ENCODE results near the gene PEMT. TPM values are rescaled to one million over a fixed set of nuclear protein-coding genes. Genes with fewer than 3 reads are reported as not detected.

Gene PEMT
- total RNA-seq, 2 experiments from 2014 or later = 51.7 to 53.2 TPM

DNA sequence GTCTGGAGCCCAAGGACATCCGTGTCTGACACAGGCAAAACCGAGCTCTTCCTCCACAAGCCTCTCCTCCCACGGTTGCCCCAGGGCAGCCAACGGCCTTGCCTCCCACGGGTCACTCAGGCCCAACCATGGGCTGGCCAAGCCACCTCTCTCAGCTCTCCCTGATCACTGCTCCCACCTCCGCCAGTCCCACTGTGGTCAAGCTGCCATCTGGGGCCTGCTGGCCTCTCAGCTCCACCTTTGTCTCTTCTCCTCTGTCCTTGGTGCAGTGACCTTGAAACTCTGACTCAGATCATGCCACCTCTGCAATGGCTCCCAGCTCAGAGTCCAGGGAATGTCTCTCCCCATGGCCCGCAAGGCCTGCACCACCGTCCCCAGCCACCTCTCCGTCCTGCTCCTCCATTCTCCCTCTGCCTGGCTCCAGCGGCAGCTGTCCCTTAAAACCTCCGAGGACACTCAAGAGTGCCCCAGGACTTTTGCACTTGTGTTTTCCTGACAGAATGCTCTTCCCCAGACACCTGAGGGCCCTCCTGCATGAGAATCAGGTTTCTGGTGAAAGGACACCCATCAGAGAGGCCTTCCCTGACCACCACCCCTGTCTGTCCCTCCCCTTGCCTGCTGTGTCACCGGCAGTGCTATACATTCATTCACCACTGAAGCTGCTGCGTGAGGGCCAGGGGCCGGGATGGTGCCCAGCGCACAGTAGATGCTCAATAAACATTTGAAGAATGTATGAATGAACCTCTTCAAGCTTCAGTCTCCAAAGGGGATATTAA, 19.3 kb downstream of the PEMT start:
- no peaks in the 10 kb centered on the region for H3K4me1 Mint-ChIP-seq (ENCODE audit: low read depth)
- H3K27me3 Mint-ChIP-seq = no peaks in the 10 kb centered on the region
- TF ChIP-seq, protein P1, sequence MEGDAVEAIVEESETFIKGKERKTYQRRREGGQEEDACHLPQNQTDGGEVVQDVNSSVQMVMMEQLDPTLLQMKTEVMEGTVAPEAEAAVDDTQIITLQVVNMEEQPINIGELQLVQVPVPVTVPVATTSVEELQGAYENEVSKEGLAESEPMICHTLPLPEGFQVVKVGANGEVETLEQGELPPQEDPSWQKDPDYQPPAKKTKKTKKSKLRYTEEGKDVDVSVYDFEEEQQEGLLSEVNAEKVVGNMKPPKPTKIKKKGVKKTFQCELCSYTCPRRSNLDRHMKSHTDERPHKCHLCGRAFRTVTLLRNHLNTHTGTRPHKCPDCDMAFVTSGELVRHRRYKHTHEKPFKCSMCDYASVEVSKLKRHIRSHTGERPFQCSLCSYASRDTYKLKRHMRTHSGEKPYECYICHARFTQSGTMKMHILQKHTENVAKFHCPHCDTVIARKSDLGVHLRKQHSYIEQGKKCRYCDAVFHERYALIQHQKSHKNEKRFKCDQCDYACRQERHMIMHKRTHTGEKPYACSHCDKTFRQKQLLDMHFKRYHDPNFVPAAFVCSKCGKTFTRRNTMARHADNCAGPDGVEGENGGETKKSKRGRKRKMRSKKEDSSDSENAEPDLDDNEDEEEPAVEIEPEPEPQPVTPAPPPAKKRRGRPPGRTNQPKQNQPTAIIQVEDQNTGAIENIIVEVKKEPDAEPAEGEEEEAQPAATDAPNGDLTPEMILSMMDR (IDR thresholded peaks at IDR 0.05) = no peak
- H3K4me3 Mint-ChIP-seq = no peak overlapping the region
- CTCF ChIA-PET = interaction anchor here (1.5 kb wide), 1 partner anchor 75 kb away, joined by 3 read pairs; no protein-coding TSS in a partner anchor
- H3K36me3 Mint-ChIP-seq (ENCODE audit: low read depth) = peaks cover 2% of the 10 kb centered on the region
- ATAC-seq (no peak), DNase-seq (no peak)
- intact Hi-C loops (cut with micrococcal nuclease) = no loop called here
- POLR2A ChIA-PET = no interaction called here
- H3K27ac Mint-ChIP-seq = no peak overlapping the region
- H3K9me3 Mint-ChIP-seq = no peaks in the 10 kb centered on the region

DNA sequence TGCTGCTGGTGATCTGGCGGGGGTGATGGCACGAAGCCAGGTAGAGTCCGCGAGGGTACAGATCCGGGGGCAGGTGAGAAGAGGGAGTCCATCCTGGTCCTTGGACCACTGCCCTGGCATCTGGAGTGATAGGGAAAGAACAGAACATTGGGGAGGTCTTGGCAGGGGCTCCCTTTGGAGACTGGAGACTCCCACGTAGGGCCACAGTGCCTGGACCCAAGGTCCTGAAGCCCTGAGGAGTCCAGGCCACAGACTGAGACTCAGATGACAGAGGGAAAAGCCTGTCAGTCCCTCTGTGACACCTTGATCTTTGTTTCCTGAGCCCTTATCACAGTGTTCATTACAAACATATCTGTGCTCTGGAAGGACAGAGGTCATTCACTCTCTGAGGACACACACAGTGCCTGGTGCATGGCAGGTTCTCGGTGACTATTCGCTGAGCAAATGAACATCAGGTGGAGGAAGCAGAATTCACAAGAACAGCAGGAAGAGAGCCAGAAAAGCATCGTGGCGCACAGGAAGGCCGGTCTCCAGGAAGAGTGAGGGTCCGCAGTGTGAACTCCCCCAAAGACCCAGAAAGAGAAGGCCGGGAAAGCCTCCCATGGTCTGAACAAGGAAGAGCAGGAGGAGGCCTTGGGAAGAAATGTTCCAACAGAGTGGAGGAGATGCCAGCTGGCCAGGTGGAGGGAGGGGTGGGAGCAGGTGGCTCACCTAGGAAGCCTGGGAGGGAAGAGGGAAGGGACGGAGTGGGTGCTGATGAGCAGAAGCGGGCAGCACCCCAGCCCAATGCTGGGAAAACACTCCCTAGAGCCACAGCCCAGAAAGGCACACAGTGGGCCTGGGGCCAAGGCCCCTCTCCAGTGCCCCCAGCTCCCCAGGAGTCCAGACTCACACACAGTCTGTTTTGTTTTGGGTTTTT, 20.5 kb downstream of the PEMT start:
- H3K36me3 Mint-ChIP-seq (ENCODE audit: low read depth) = peaks cover 2% of the 10 kb centered on the region
- H3K27ac Mint-ChIP-seq = no peak overlapping the region
- no peaks in the 10 kb centered on the region for H3K27me3 Mint-ChIP-seq
- DNase-seq (no peak), ATAC-seq (no peak)
- intact Hi-C loops (cut with micrococcal nuclease) = no loop called here
- H3K4me3 Mint-ChIP-seq = no peak overlapping the region
- ChIA-PET CTCF (interaction anchor here (1.5 kb wide), 1 partner anchor 74 kb away, joined by 3 read pairs; no protein-coding TSS in a partner anchor), POLR2A (no interaction called here)
- TF ChIP-seq, protein P1 (IDR thresholded peaks at IDR 0.05) = no peak
- no peaks in the 10 kb centered on the region for H3K4me1 Mint-ChIP-seq (ENCODE audit: low read depth)
- no peaks in the 10 kb centered on the region for H3K9me3 Mint-ChIP-seq

DNA sequence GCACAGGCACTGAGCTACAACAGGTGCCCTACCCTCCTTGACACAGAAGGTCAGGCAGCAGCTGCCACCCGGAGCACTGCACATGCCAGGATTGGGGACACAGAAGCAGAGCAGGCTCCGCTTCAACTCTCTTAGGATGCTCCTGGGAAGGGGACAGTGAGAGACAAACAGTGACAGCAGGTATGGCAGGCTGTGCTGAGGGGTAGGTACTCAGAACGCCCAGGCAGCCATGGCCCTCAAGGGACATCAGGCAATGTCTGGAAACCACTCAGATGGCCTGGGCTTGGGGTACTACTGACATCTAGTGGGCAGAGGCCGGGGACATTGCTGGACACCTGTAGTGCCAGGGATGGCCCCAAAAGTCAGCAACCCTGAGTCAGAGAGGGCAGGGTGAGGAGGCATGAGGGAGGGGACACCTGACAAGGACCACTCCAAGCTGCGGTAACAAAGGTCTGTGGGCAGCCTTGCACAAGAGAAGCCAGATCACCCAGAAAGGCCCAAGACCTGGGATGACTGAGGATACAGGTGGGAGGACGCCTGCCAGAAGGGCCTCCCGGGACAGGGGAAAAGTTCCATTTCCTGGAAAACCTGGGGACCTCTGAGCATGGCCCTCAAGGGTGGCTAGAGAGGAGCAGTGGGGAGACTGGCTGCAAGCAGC, 21.2 kb downstream of the PEMT start:
- CTCF ChIA-PET = interaction anchor here (1.3 to 3.2 kb wide), 5 partner anchors 12 to 214 kb away, joined by 4 to 10 read pairs (median 9); no protein-coding TSS in a partner anchor
- Mint-ChIP-seq H3K36me3 (ENCODE audit: low read depth) (peaks cover 2% of the 10 kb centered on the region), H3K27me3 (no peaks in the 10 kb centered on the region), H3K9me3 (no peaks in the 10 kb centered on the region), H3K4me1 (ENCODE audit: low read depth) (no peaks in the 10 kb centered on the region), H3K4me3 (no peak overlapping the region), H3K27ac (no peak overlapping the region)
- peak; percentile 12 for DNase-seq
- POLR2A ChIA-PET = no interaction called here
- intact Hi-C loops (cut with micrococcal nuclease) = no loop called here
- TF ChIP-seq, protein P1 (IDR thresholded peaks at IDR 0.05) = no peak
- ATAC-seq = no peak

DNA sequence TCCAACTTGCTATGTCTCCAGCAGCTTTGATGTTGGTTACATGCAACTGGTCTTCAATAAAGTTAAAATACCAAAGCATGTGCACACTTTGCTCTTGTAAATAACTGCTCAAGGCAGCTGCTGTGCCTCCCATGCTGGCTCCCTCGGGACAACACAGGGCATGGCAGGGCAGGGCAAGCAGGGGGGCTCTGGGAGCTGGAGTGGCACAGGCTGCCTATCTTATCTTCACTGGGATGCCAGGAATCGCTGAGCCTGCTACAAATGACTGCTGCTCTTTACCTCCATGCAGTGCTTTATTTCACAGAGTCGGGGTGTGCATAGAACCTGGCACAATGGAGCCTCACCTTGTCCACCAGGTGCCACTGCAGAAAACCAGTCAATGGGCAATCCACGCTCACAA, 21.8 kb downstream of the PEMT start:
- intact Hi-C loops (cut with micrococcal nuclease) = loop anchor here (5.0 kb wide), 1 partner anchor 72 kb away; the partner anchor contains the start of gene RASD1
- no peak overlapping the region for H3K27ac Mint-ChIP-seq
- ChIA-PET CTCF (interaction anchor here (1.2 to 3.2 kb wide), 7 partner anchors 12 to 213 kb away, joined by 4 to 31 read pairs (median 9); partner anchors contain the start of gene RASD1), POLR2A (no interaction called here)
- DNase-seq (no peak), ATAC-seq (no peak)
- H3K4me1 Mint-ChIP-seq (ENCODE audit: low read depth) = no peaks in the 10 kb centered on the region
- no peaks in the 10 kb centered on the region for H3K27me3 Mint-ChIP-seq
- no peak overlapping the region for H3K4me3 Mint-ChIP-seq
- TF ChIP-seq, protein P1 (IDR thresholded peaks at IDR 0.05) = no peak
- H3K9me3 Mint-ChIP-seq = no peaks in the 10 kb centered on the region
- H3K36me3 Mint-ChIP-seq (ENCODE audit: low read depth) = peaks cover 2% of the 10 kb centered on the region
